Measurements from ENCODE around the gene PEF1. TPM values are rescaled to one million over a fixed set of nuclear protein-coding genes. Genes with fewer than 3 reads are reported as not detected.
A peak's percentile ranks its signal among the peaks of the same experiment; 100 is the strongest.

PEF1 gene
- total and polyA plus RNA-seq, 2 experiments from 2014 or later = 22.3 to 68.5 TPM

DNA sequence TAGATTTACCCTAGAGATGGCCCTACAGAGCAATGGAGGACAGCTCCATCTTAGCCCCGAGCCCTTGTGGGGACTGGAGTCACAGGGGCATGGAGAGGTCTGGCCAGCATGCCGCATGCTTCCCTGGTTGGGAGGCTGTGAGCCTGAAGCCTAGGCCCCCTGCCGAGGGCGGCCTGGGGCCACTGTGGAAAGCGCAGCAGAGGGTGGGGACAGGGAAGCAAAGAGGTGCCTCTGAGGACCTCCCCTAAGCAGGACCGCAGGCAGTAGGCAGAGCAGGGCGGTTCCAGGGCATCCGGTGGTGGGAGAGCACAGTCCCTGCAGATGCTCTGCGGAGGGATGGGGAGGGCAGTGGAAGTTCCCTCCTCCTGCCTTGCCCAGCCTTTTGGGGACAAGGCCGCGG, 26.5 kb upstream of the PEF1 start (continued):
- TF ChIP-seq, protein P1, sequence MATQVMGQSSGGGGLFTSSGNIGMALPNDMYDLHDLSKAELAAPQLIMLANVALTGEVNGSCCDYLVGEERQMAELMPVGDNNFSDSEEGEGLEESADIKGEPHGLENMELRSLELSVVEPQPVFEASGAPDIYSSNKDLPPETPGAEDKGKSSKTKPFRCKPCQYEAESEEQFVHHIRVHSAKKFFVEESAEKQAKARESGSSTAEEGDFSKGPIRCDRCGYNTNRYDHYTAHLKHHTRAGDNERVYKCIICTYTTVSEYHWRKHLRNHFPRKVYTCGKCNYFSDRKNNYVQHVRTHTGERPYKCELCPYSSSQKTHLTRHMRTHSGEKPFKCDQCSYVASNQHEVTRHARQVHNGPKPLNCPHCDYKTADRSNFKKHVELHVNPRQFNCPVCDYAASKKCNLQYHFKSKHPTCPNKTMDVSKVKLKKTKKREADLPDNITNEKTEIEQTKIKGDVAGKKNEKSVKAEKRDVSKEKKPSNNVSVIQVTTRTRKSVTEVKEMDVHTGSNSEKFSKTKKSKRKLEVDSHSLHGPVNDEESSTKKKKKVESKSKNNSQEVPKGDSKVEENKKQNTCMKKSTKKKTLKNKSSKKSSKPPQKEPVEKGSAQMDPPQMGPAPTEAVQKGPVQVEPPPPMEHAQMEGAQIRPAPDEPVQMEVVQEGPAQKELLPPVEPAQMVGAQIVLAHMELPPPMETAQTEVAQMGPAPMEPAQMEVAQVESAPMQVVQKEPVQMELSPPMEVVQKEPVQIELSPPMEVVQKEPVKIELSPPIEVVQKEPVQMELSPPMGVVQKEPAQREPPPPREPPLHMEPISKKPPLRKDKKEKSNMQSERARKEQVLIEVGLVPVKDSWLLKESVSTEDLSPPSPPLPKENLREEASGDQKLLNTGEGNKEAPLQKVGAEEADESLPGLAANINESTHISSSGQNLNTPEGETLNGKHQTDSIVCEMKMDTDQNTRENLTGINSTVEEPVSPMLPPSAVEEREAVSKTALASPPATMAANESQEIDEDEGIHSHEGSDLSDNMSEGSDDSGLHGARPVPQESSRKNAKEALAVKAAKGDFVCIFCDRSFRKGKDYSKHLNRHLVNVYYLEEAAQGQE (IDR thresholded peaks at IDR 0.05; ENCODE audit: unreplicated experiment) = no peak
- TF ChIP-seq, protein P2, sequence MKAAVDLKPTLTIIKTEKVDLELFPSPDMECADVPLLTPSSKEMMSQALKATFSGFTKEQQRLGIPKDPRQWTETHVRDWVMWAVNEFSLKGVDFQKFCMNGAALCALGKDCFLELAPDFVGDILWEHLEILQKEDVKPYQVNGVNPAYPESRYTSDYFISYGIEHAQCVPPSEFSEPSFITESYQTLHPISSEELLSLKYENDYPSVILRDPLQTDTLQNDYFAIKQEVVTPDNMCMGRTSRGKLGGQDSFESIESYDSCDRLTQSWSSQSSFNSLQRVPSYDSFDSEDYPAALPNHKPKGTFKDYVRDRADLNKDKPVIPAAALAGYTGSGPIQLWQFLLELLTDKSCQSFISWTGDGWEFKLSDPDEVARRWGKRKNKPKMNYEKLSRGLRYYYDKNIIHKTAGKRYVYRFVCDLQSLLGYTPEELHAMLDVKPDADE (IDR thresholded peaks at IDR 0.05) = no peak
- TF ChIP-seq EZH2 (IDR thresholded peaks at IDR 0.05; ENCODE audit: low read depth, unreplicated experiment) (no peak), STAT1 (IDR thresholded peaks at IDR 0.05; ENCODE audit: unreplicated experiment) (no peak), ZNF331 (CRISPR knock-in tag; IDR thresholded peaks at IDR 0.05; ENCODE audit: low read depth) (no peak), POLR2AphosphoS5 (IDR thresholded peaks at IDR 0.05; ENCODE audit: low read depth) (no peak)
- TF ChIP-seq, protein P3, sequence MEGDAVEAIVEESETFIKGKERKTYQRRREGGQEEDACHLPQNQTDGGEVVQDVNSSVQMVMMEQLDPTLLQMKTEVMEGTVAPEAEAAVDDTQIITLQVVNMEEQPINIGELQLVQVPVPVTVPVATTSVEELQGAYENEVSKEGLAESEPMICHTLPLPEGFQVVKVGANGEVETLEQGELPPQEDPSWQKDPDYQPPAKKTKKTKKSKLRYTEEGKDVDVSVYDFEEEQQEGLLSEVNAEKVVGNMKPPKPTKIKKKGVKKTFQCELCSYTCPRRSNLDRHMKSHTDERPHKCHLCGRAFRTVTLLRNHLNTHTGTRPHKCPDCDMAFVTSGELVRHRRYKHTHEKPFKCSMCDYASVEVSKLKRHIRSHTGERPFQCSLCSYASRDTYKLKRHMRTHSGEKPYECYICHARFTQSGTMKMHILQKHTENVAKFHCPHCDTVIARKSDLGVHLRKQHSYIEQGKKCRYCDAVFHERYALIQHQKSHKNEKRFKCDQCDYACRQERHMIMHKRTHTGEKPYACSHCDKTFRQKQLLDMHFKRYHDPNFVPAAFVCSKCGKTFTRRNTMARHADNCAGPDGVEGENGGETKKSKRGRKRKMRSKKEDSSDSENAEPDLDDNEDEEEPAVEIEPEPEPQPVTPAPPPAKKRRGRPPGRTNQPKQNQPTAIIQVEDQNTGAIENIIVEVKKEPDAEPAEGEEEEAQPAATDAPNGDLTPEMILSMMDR (conservative IDR thresholded peaks at IDR 0.05; ENCODE audit: low read depth in 2 of 2) = no peak

DNA sequence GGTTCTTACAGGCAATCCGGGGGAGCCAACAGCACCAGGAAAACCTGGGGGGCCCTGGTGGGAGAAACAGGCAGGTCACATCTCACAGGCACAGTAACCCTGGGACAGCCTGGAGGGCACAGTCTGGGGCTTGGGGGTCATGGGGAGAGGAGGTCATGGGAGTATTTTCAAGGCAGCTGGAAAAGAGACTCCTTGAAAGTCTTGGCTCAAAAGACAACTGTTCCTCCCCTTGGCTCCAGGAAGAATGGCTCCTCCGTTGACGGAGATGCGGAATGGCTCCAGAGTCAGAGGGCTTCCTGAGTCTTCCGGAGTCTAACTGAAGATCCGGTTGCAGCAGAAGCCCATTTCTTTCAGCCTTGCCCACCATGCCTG, 25.9 kb upstream of the PEF1 start:
- H4K20me1 ChIP-seq (replicated peaks; ENCODE audit: insufficient read depth) = no peaks in the 10 kb centered on the region
- ATAC-seq (no peak), DNase-seq (ENCODE audit: low spot score) (no peak)
- peaks cover 11% of the 10 kb centered on the region for H3K4me1 ChIP-seq (ENCODE audit: insufficient read depth)
- no peak overlapping the region for H3K4me3 ChIP-seq
- Mint-ChIP-seq H3K36me3 (ENCODE audit: low read depth) (no peaks in the 10 kb centered on the region), H3K27ac (0 out of 2 replicates have a peak overlapping the region, but pooled peaks have one; percentile 9), H3K4me1 (peaks cover 35% of the 10 kb centered on the region), H3K27me3 (ENCODE audit: insufficient read depth, low read depth, poor library complexity) (peaks cover 12% of the 10 kb centered on the region), H3K4me3 (peak overlapping the region; percentile 51; the same call in 1 of the 3 replicates), H3K9me3 (no peaks in the 10 kb centered on the region)
- peak overlapping the region; percentile 89; the same call in 1 of the 2 replicates for H2AFZ ChIP-seq
- H3K9me2 ChIP-seq (ENCODE audit: insufficient read depth) = no peaks in the 10 kb centered on the region
- H3K4me2 ChIP-seq = no peak overlapping the region; the same call in 1 of the 2 replicates
- no peaks in the 10 kb centered on the region for H3F3A ChIP-seq (replicated peaks; ENCODE audit: low read depth)
- no peaks in the 10 kb centered on the region for H3K36me3 ChIP-seq (ENCODE audit: insufficient read depth)
- H3K27ac ChIP-seq (ENCODE audit: low read depth) = peak overlapping the region; percentile 56; the same call in 1 of the 2 replicates
- TF ChIP-seq ZNF331 (CRISPR knock-in tag; IDR thresholded peaks at IDR 0.05; ENCODE audit: low read depth) (no peak), STAT1 (IDR thresholded peaks at IDR 0.05; ENCODE audit: unreplicated experiment) (no peak)
- TF ChIP-seq, protein P2 (IDR thresholded peaks at IDR 0.05) = no peak
- TF ChIP-seq, protein P3 (conservative IDR thresholded peaks at IDR 0.05; ENCODE audit: low read depth in 2 of 2) = no peak
- TF ChIP-seq, protein P1 (IDR thresholded peaks at IDR 0.05; ENCODE audit: unreplicated experiment) = no peak
- H3K79me2 ChIP-seq (replicated peaks; ENCODE audit: insufficient read depth) = no peaks in the 10 kb centered on the region
- no peaks in the 10 kb centered on the region for H3K27me3 ChIP-seq (ENCODE audit: insufficient read depth)

Data from GM23338 (cell line).